ENCODE measurements around the gene OR2Z1.

The OR2Z1 gene

GRCh38 chr19:8681345-8682029, 39.9 kb upstream of the OR2Z1 start:
- H3K27ac ChIP-seq, result no peak overlapping the region
- H3K4me1 ChIP-seq, result no peaks in the 10 kb centered on the region
- no peak for DNase-seq
- intact Hi-C loops (cut with DNase I; ENCODE audit: low total_unique reads), result no loop called here
- H3K9me3 ChIP-seq, result no peaks in the 10 kb centered on the region
- no peak for TF ChIP-seq CTCF (IDR thresholded peaks at IDR 0.05)
- H3K27me3 ChIP-seq, result peaks cover 0 to 17% of the 10 kb centered on the region in 2 donors
- H3K4me3 ChIP-seq, result no peak overlapping the region
- H3K36me3 ChIP-seq, result no peaks in the 10 kb centered on the region

GRCh38 chr19:8682472-8682871, 39.0 kb upstream of the OR2Z1 start:
- Histone ChIP-seq H3K27me3 (peaks cover 0 to 19% of the 10 kb centered on the region in 2 donors), H3K27ac (no peak overlapping the region), H3K9me3 (no peaks in the 10 kb centered on the region), H3K36me3 (no peaks in the 10 kb centered on the region), H3K4me3 (no peak overlapping the region), H3K4me1 (no peaks in the 10 kb centered on the region)
- intact Hi-C loops (cut with DNase I; ENCODE audit: low total_unique reads), result no loop called here
- no peak for DNase-seq
- no peak for TF ChIP-seq CTCF (IDR thresholded peaks at IDR 0.05)

- no peaks in the 10 kb centered on the region for H3K36me3 ChIP-seq
- peaks cover 0 to 19% of the 10 kb centered on the region in 2 donors for H3K27me3 ChIP-seq
- no peak overlapping the region for H3K27ac ChIP-seq
- DNase-seq, result no peak
- no peaks in the 10 kb centered on the region for H3K4me1 ChIP-seq
- intact Hi-C loops (cut with DNase I; ENCODE audit: low total_unique reads), result no loop called here
- no peak for TF ChIP-seq CTCF (IDR thresholded peaks at IDR 0.05)
- no peak overlapping the region for H3K4me3 ChIP-seq
- H3K9me3 ChIP-seq, result no peaks in the 10 kb centered on the region
Observed at GRCh38 chr19:8682931-8683330, 38.5 kb upstream of the OR2Z1 start.

- intact Hi-C loops (cut with DNase I; ENCODE audit: low total_unique reads), result no loop called here
- Histone ChIP-seq H3K27ac (no peak overlapping the region), H3K36me3 (no peaks in the 10 kb centered on the region), H3K4me3 (no peak overlapping the region), H3K27me3 (peaks cover 0 to 19% of the 10 kb centered on the region in 2 donors), H3K9me3 (no peaks in the 10 kb centered on the region), H3K4me1 (no peaks in the 10 kb centered on the region)
- no peak for DNase-seq
- no peak for TF ChIP-seq CTCF (IDR thresholded peaks at IDR 0.05)
Observed at GRCh38 chr19:8684001-8684902, 37.2 kb upstream of the OR2Z1 start.

- H3K36me3 ChIP-seq, result no peaks in the 10 kb centered on the region
- H3K27me3 ChIP-seq, result peaks cover 0 to 17% of the 10 kb centered on the region in 2 donors
- TF ChIP-seq CTCF (IDR thresholded peaks at IDR 0.05), result no peak
- no peak overlapping the region for H3K4me3 ChIP-seq
- H3K9me3 ChIP-seq, result no peaks in the 10 kb centered on the region
- intact Hi-C loops (cut with DNase I; ENCODE audit: low total_unique reads), result no loop called here
- H3K27ac ChIP-seq, result no peak overlapping the region
- no peaks in the 10 kb centered on the region for H3K4me1 ChIP-seq
- DNase-seq, result no peak
Observed at GRCh38 chr19:8686549-8686948, 34.9 kb upstream of the OR2Z1 start.

Data from tibial artery (tissue), 4 donors.